ENCODE results near the gene CYP26C1. TPM values are rescaled to one million over a fixed set of nuclear protein-coding genes. Genes with fewer than 3 reads are reported as not detected.

Gene CYP26C1
- total RNA-seq, 1 experiment from 2014 or later, result 0.79 TPM

DNA sequence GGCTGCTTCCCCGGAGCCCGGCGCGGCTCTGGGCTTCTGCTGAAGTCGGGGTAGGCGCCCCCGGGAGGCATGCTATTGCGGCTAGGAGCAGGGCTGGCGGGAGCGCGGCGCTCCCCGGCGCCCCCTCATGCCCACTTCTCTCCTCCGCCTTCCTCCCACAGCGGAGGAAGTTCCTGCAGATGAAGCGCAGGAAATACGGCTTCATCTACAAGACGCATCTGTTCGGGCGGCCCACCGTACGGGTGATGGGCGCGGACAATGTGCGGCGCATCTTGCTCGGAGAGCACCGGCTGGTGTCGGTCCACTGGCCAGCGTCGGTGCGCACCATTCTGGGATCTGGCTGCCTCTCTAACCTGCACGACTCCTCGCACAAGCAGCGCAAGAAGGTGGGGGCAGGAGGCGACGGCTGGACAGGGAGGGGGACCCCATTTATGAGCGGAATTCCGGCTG, 13.6 kb downstream of the CYP26C1 start:
- H3K79me1 ChIP-seq (ENCODE audit: insufficient read depth, low read depth, low read length, poor library complexity, severe bottlenecking), result no peaks in the 10 kb centered on the region
- H2AFZ ChIP-seq (ENCODE audit: low read length), result no peak overlapping the region
- H3K23ac ChIP-seq (ENCODE audit: insufficient read length, low read depth, low read length), result no peak overlapping the region
- H2BK15ac ChIP-seq (ENCODE audit: low read depth, low read length), result no peak overlapping the region
- H2BK12ac ChIP-seq (ENCODE audit: insufficient read length, low read depth, low read length), result no peak overlapping the region
- H3K4me1 ChIP-seq (ENCODE audit: insufficient read depth, low read length), result no peaks in the 10 kb centered on the region
- H4K5ac ChIP-seq (ENCODE audit: insufficient read length, low read depth, low read length), result no peak overlapping the region
- peaks cover 25% of the 10 kb centered on the region for H3K23me2 ChIP-seq (ENCODE audit: insufficient read length, low read depth, low read length, poor library complexity, severe bottlenecking)
- H4K8ac ChIP-seq (replicated peaks; ENCODE audit: insufficient read length, low read depth, low read length), result no peak overlapping the region
- Mint-ChIP-seq H3K9me3 (peaks cover 0 to 3% of the 10 kb centered on the region in 2 experiments; a peak in 3 of 5 replicates), H3K36me3 (ENCODE audit: insufficient read depth in 1 of 3, low read depth in 3 of 3) (peaks cover 0 to 40% (median 38%) of the 10 kb centered on the region in 3 experiments; a peak in 6 of 7 replicates), H3K27ac (no peak overlapping the region; a peak in 1 of 7 replicates), H3K4me3 (peak overlapping the region; percentile 90 to 95), H3K4me1 (peaks cover 38 to 39% of the 10 kb centered on the region in 2 experiments), H3K27me3 (ENCODE audit: low read depth) (peaks cover 77% of the 10 kb centered on the region)
- no peak overlapping the region for H4K91ac ChIP-seq (ENCODE audit: insufficient read length, low read depth, low read length)
- no peak overlapping the region for H3K27ac ChIP-seq (ENCODE audit: insufficient read length, low read depth, low read length)
- H3K56ac ChIP-seq (ENCODE audit: insufficient read length, low read depth, low read length), result no peak overlapping the region
- no peak overlapping the region for H2BK120ac ChIP-seq (ENCODE audit: low read depth, low read length, poor library complexity, severe bottlenecking)
- peak; percentile 68 for DNase-seq
- H2BK20ac ChIP-seq (ENCODE audit: low read depth, low read length, poor library complexity, severe bottlenecking), result no peak overlapping the region
- H3K27me3 ChIP-seq (ENCODE audit: insufficient read depth, low read length), result peaks cover 72% of the 10 kb centered on the region
- H3K18ac ChIP-seq (ENCODE audit: insufficient read length, low read depth, low read length), result no peak overlapping the region
- no peaks in the 10 kb centered on the region for H3K79me2 ChIP-seq (ENCODE audit: insufficient read depth, low read length)
- H3K4me2 ChIP-seq (ENCODE audit: insufficient read depth, insufficient read length, low read length), result peak overlapping the region; percentile 82
- no peak overlapping the region for H3T11ph ChIP-seq (ENCODE audit: low read length)
- no peak overlapping the region for H3K14ac ChIP-seq (ENCODE audit: insufficient read depth, low read length)
- WGBS (ENCODE audit: extremely low coverage, insufficient read length, low lambda C conversion rate), result no CpG with 5 or more reads among the region's 40 CpGs
- no peaks in the 10 kb centered on the region for H3K9me3 ChIP-seq (ENCODE audit: control insufficient read depth, low read depth, low read length)
- no peaks in the 10 kb centered on the region for H4K20me1 ChIP-seq (ENCODE audit: control insufficient read depth, insufficient read depth, insufficient read length)
- H3K4ac ChIP-seq (ENCODE audit: low read depth, low read length), result no peak overlapping the region
- TF ChIP-seq, protein P1, sequence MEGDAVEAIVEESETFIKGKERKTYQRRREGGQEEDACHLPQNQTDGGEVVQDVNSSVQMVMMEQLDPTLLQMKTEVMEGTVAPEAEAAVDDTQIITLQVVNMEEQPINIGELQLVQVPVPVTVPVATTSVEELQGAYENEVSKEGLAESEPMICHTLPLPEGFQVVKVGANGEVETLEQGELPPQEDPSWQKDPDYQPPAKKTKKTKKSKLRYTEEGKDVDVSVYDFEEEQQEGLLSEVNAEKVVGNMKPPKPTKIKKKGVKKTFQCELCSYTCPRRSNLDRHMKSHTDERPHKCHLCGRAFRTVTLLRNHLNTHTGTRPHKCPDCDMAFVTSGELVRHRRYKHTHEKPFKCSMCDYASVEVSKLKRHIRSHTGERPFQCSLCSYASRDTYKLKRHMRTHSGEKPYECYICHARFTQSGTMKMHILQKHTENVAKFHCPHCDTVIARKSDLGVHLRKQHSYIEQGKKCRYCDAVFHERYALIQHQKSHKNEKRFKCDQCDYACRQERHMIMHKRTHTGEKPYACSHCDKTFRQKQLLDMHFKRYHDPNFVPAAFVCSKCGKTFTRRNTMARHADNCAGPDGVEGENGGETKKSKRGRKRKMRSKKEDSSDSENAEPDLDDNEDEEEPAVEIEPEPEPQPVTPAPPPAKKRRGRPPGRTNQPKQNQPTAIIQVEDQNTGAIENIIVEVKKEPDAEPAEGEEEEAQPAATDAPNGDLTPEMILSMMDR (conservative IDR thresholded peaks at IDR 0.05), result peak; percentile 41; the same call in 2 of the 3 replicates
- no peak overlapping the region for H2AK5ac ChIP-seq (ENCODE audit: insufficient read length, low read length)
- H3K9ac ChIP-seq (ENCODE audit: extremely low read depth, insufficient read length, low read length), result no peak overlapping the region
- H2BK5ac ChIP-seq (ENCODE audit: insufficient read length, low read length), result no peak overlapping the region

All from H9 (cell line).